Panc1 (cell line): ENCODE measurements around the gene CHI3L1. TPM values are rescaled to one million over a fixed set of nuclear protein-coding genes. Genes with fewer than 3 reads are reported as not detected.

Experiments
- ATAC-seq: fragments of 200-7000 bp; cut with Tn5 transposase; 2 replicates; pipeline ENCODE4 v1.9.1; 2020; ENCODE audit warnings: mild to moderate bottlenecking, moderate library complexity
- BruUV-seq: library from RNA; stranded (reverse); fragments of 400-500 nt; replicated peaks from 2 replicates; lab custom pipeline; 2021; lab: Mats Ljungman, UMichigan
- CTCF ChIA-PET: fragments of 300-600 bp; sonication (Branson Sonifier 250); formaldehyde crosslinking; loops from one replicate; lab custom pipeline; 2022; ENCODE audit warnings: antibody characterized with exemption; lab: Charles Lee
- POLR2A ChIA-PET: fragments of 300-600 bp; sonication (Branson Sonifier 250); formaldehyde crosslinking; loops from one replicate; lab custom pipeline; 2022; ENCODE audit warnings: antibody characterized with exemption; lab: Charles Lee
- DNase-seq: peaks from one replicate; pipeline ENCODE4 v3.0.0-alpha.2; 2010; ENCODE audit warnings: low read depth, low spot score
- H3K27ac ChIP-seq: 2 replicates; pipeline ENCODE4 v1.5.1; 2011; ENCODE audit warnings: mild to moderate bottlenecking, low read length, inconsistent platforms
- H3K27me3 ChIP-seq: fragments of 200-500 bp; sonication (Bioruptor generic); 2 replicates; pipeline ENCODE4 v1.6.0; 2014; ENCODE audit warnings: low read length, inconsistent platforms; ENCODE audit not compliant: control insufficient read depth, insufficient read depth
- H3K36me3 ChIP-seq: fragments of 200-500 bp; sonication (Bioruptor generic); 2 replicates; pipeline ENCODE4 v1.5.1; 2014; ENCODE audit warnings: inconsistent platforms, mild to moderate bottlenecking, low read length, moderate library complexity; ENCODE audit not compliant: control insufficient read depth, insufficient read depth
- H3K4me1 ChIP-seq: 2 replicates; pipeline ENCODE4 v1.5.1; 2011; ENCODE audit warnings: inconsistent platforms, mild to moderate bottlenecking, low read length, moderate library complexity; ENCODE audit not compliant: control insufficient read depth, insufficient read depth
- H3K4me3 ChIP-seq, 2 experiments: 2 replicates each; pipeline ENCODE4 v1.5.1; 2011 to 2012; ENCODE audit warnings: low read depth in 2 of 2, low read length in 2 of 2, mild to moderate bottlenecking in 2 of 2, inconsistent platforms in 1 of 2, moderate library complexity in 1 of 2
- H3K9me3 ChIP-seq: fragments of 200-500 bp; sonication (Bioruptor generic); 2 replicates; pipeline ENCODE4 v1.5.1; 2014; ENCODE audit warnings: low read depth, mild to moderate bottlenecking, inconsistent platforms, low read length, moderate library complexity; ENCODE audit not compliant: control insufficient read depth, insufficient read depth
- CTCF ChIP-seq: fragments of 450-650 bp; IDR thresholded peaks from 2 replicates; pipeline ENCODE4 v1.5.1; 2017; ENCODE audit warnings: mild to moderate bottlenecking
- POLR2AphosphoS5 ChIP-seq: IDR thresholded peaks from 2 replicates; pipeline ENCODE4 v1.6.1; 2012; ENCODE audit warnings: mild to moderate bottlenecking, low read depth, low read length, moderate library complexity
- REST ChIP-seq, 2 experiments: IDR thresholded peaks; 2 replicates each; pipeline ENCODE4 v1.6.1; 2011 to 2012; ENCODE audit warnings: low read depth in 2 of 2, control low read depth in 1 of 2, low read length in 1 of 2, mild to moderate bottlenecking in 1 of 2, moderate library complexity in 1 of 2; ENCODE audit not compliant: insufficient read depth in 1 of 2
- SIN3A ChIP-seq: IDR thresholded peaks from 2 replicates; pipeline ENCODE4 v1.6.1; 2012; ENCODE audit warnings: low read depth, mild to moderate bottlenecking, low read length, moderate library complexity, borderline replicate concordance; ENCODE audit not compliant: insufficient read depth
- TCF7L2 ChIP-seq: IDR thresholded peaks from 2 replicates; pipeline ENCODE4 v1.6.1; 2011; ENCODE audit warnings: mild to moderate bottlenecking, low read depth, low read length, inconsistent platforms
- in situ Hi-C: cut with HindIII; loops from 2 replicates; pipeline ENCODE4 v1.10.0; 2016; ENCODE audit warnings: low sequenced_read_pairs, low pct_unique_long_range_greater_than_20kb
- intact Hi-C: fragments of 100-400 bp; cut with micrococcal nuclease; formaldehyde crosslinking; loops from one replicate; pipeline ENCODE4 v1.10.0; 2022; ENCODE audit not compliant: unreplicated experiment
- total RNA-seq: library from RNA; stranded (reverse); gene quantifications from one replicate; pipeline ENCODE4 v1.2.1, GENCODE V29; 2021; ENCODE audit not compliant: unreplicated experiment

CHI3L1 gene
- total RNA-seq, 1 experiment from 2014 or later = 0.10 TPM

- ChIA-PET POLR2A (no interaction called here), CTCF (interaction anchor here (0.6 kb wide), 1 partner anchor 62 kb away, joined by 4 read pairs; no protein-coding TSS in a partner anchor)
- Histone ChIP-seq H3K9me3 (no peaks in the 10 kb centered on the region), H3K27me3 (no peaks in the 10 kb centered on the region), H3K4me3 (no peak overlapping the region), H3K27ac (no peak overlapping the region), H3K36me3 (no peaks in the 10 kb centered on the region), H3K4me1 (no peaks in the 10 kb centered on the region)
- no TSS peak for BruUV-seq
- in situ Hi-C loops = no loop called here
- intact Hi-C loops = no loop called here
- DNase-seq = no peak
- no peak for ATAC-seq
- TF ChIP-seq REST (IDR thresholded peaks at IDR 0.05; ENCODE audit: insufficient read depth in 1 of 2, low read depth in 2 of 2, low read length in 1 of 2) (no peak), TCF7L2 (no peak), SIN3A (no peak), CTCF (no peak), POLR2AphosphoS5 (no peak)
Observed at GRCh38 chr1:203179667-203180005, 6.9 kb downstream of the CHI3L1 start.

- DNase-seq (no peak), ATAC-seq (no peak)
- Histone ChIP-seq H3K27ac (no peak overlapping the region), H3K27me3 (no peaks in the 10 kb centered on the region), H3K4me3 (no peak overlapping the region), H3K36me3 (no peaks in the 10 kb centered on the region), H3K9me3 (no peaks in the 10 kb centered on the region), H3K4me1 (no peaks in the 10 kb centered on the region)
- BruUV-seq = no TSS peak
- no peak for TF ChIP-seq REST (IDR thresholded peaks at IDR 0.05; ENCODE audit: insufficient read depth in 1 of 2, low read depth in 2 of 2, low read length in 1 of 2)
- TF ChIP-seq POLR2AphosphoS5 = no peak
- no peak for TF ChIP-seq CTCF
- no peak for TF ChIP-seq TCF7L2
- no peak for TF ChIP-seq SIN3A
- POLR2A ChIA-PET = no interaction called here
- intact Hi-C loops (no loop called here), in situ Hi-C loops (no loop called here)
- CTCF ChIA-PET = no interaction called here
Observed at GRCh38 chr1:203178821-203179666, 7.5 kb downstream of the CHI3L1 start.
